Stimulated activated CD8-positive, alpha-beta memory T cell treated with anti-CD3 and anti-CD28 coated beads, Interleukin-2, amount 100 ng/mL, for 1 hour (primary cell): Measurements from ENCODE around the gene TSR2.
"Not testable (repeated sequence)": the region's sequence is repeated elsewhere in the genome, so short reads cannot be mapped to it uniquely, and the experiment has no call there.

ENCODE experiments used
- DNase-seq, 2 donors: peaks; one replicate each; pipeline ENCODE4 v3.0.0-alpha.2; 2020; ENCODE audit warnings: low read depth in 2 of 2

Gene TSR2

GRCh38 chrX:54473993-54474859, 34.0 kb downstream of the TSR2 start:
- no peak for DNase-seq

- DNase-seq: no peak
Observed at GRCh38 chrX:54479136-54480111, 39.2 kb downstream of the TSR2 start.

DNA sequence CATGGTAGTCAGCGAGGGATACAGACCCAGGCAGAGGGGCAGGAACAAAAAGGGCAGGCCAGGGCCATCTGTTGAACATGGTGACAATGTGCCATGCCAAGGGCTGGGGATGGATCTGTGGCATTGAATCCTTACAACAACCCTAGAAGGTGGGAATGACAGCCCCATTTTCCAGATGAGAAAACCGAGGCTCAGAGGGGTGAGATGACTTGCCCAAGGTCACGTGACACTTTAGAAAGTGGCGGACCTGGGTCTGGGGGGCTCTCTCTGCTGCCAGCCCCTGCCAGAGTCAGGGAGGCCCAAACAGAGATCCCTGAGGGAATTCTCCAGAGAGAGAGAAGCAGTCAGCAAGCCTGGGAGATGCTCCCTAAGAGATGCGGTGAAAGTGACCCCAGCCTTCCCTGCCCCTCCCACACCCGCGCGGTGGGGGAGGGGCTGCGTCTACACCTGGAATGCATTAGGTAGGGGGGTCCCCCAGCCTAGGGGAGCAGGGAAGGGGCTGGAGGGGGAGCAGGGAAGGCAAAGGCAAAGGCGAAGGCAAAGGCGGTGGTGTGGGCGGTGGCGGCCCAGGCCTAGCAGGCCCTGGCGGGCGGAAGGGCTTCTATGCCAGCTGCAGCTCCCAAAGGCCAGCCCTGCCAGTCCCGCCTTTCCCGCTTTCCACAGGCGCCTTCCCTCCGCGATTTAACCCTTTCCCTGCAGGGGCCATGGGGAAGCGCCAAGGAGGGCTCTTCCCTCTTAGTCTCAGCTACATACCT, 42.8 kb downstream of the TSR2 start:
- DNase-seq: no peak

- DNase-seq: no peak
Observed at GRCh38 chrX:54483946-54484345, 43.7 kb downstream of the TSR2 start.

DNA sequence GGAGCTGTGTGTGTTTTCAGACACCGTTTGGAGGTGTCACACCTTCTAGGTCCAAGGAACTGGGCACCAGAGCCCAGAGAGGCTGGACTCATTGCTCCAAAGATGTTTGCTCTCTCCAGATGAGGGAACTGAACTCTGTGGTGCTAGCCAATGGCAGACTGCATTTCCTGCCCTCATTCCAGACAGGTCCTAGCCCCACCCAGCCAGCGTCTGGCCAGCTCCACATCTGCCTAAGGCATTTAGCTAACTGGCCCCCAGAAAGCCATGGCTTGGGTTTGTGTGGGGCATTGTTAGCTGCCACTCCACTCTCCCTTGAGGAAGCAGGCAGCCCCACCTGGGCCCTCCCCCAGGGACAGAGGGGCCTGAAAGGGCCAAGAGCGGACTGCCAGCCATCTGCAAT, 44.5 kb downstream of the TSR2 start:
- DNase-seq: no peak

DNA sequence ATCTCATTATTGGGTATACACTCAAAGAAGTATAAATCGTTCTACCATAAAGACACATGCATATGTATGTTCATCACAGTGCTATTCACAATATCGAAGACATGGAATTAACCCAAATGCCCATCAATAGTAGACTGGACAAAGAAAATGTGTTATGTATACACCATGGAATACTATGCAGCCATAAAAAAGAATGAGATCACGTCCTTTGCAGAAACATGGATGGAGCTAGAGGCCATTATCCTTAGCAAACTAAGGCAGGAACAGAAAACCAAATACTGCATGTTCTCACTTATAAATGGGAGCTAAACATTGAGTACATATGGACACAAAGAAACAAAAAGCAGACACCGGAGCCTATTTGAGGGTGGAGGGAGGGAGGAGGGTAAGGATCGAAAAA, 49.6 kb downstream of the TSR2 start:
- not testable (repeated sequence) for DNase-seq

DNA sequence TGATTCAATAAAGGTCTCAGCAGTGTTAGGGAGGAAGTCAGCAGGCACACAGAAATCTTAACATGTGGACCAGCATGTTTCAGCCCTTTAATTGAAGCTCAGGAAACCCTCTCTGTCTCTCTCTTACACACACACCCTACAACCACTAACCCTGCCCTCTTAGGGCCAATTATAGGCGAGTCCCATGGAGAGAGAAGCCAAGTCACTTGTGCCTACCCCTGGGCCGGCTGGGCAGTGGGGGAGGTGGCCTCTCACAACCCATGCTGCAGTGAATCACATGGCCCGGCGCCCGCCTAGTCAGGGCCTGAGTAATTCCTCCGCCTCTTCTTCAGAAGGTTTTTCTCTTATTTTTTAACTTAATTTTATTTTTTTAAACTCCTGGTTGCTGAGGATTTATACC, 52.1 kb downstream of the TSR2 start:
- DNase-seq: no peak

GRCh38 chrX:54494166-54494988, 54.2 kb downstream of the TSR2 start:
- no peak for DNase-seq
